Measurements from ENCODE around the gene C21orf58.

DNA sequence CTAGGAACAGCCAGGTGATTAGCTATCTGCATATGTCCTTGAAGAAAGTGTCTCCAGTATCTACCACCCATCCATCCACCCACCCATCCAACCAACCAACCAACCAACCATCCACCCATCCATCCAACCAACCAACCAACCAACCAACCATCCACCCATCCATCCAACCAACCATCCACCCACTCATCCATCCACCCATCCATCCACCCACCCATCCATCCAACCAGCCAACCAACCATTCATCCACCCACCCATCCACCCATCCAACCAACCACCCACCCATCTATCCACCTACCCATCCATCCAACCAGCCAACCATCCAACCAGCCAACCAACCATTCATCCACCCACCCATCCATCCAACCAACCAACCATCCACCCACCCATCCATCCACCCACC, 12.1 kb downstream of the C21orf58 start:
- TF ChIP-seq, protein P1, sequence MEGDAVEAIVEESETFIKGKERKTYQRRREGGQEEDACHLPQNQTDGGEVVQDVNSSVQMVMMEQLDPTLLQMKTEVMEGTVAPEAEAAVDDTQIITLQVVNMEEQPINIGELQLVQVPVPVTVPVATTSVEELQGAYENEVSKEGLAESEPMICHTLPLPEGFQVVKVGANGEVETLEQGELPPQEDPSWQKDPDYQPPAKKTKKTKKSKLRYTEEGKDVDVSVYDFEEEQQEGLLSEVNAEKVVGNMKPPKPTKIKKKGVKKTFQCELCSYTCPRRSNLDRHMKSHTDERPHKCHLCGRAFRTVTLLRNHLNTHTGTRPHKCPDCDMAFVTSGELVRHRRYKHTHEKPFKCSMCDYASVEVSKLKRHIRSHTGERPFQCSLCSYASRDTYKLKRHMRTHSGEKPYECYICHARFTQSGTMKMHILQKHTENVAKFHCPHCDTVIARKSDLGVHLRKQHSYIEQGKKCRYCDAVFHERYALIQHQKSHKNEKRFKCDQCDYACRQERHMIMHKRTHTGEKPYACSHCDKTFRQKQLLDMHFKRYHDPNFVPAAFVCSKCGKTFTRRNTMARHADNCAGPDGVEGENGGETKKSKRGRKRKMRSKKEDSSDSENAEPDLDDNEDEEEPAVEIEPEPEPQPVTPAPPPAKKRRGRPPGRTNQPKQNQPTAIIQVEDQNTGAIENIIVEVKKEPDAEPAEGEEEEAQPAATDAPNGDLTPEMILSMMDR (IDR thresholded peaks at IDR 0.05) = no peak
- no peak for TF ChIP-seq POLR2A (IDR thresholded peaks at IDR 0.05)
